HepG2 (cell line): ENCODE data around the gene CHN2. TPM values are rescaled to one million over a fixed set of nuclear protein-coding genes. Genes with fewer than 3 reads are reported as not detected.
A peak's percentile ranks its signal among the peaks of the same experiment; 100 is the strongest.

Experiments
- ATAC-seq: fragments of 200-7000 bp; cut with Tn5 transposase; 3 replicates; pipeline ENCODE4 v1.9.1; 2020; ENCODE audit warnings: mild to moderate bottlenecking, moderate library complexity
- BruUV-seq: library from RNA; stranded (reverse); fragments of 400-500 nt; replicated peaks from 2 replicates; lab custom pipeline; 2021; lab: Mats Ljungman, UMichigan
- CTCF ChIA-PET: fragments of 300-600 bp; formaldehyde crosslinking; extraction: SDS; loops from one replicate; lab custom pipeline; 2021; ENCODE audit warnings: low total read pairs, inconsistent platforms, low intra/inter-chr PET ratio; lab: Yijun Ruan, JAX
- POLR2A ChIA-PET: fragments of 350-600 bp; sonication (Branson Sonifier 250); formaldehyde crosslinking; loops from one replicate; lab custom pipeline; 2020; ENCODE audit warnings: antibody characterized with exemption, inconsistent platforms; lab: Yijun Ruan, JAX
- DNase-seq: peaks from one replicate; pipeline ENCODE4 v3.0.0-alpha.2; 2015; ENCODE audit warnings: low spot score
- FAIRE-seq: peaks from 3 replicates; lab custom pipeline; 2011; peaks lifted over from hg19 to GRCh38; lab: Jason Lieb, UNC
- H2AFZ ChIP-seq: one replicate; pipeline ENCODE4 v1.6.1; 2011; ENCODE audit warnings: low read length, inconsistent platforms
- H3K27ac ChIP-seq: fragments of 300-600 bp; 3 replicates; pipeline ENCODE4 v1.8.0; 2011; ENCODE audit warnings: mixed run types, mild to moderate bottlenecking, mixed read lengths, low read length, inconsistent platforms; ENCODE audit not compliant: insufficient read depth; ENCODE audit errors: extremely low read length
- H3K27me3 ChIP-seq, 2 experiments: fragments of 200-600 bp in 1 of 2; 2 replicates in 1 of 2; 3 replicates in 1 of 2; pipeline versions ENCODE4 v1.6.0 to v1.8.0; 2011; ENCODE audit warnings: low read length in 2 of 2, mild to moderate bottlenecking in 2 of 2, moderate library complexity in 2 of 2, inconsistent platforms in 1 of 2; ENCODE audit not compliant: insufficient read depth in 2 of 2, control insufficient read depth in 1 of 2
- H3K36me3 ChIP-seq, 2 experiments: fragments of 200-600 bp in 1 of 2; replicated peaks in 1 of 2; 2 replicates in 1 of 2; 3 replicates in 1 of 2; pipeline versions ENCODE4 v1.5.1 to v1.8.0; 2011; ENCODE audit warnings: low read length in 2 of 2, inconsistent platforms in 1 of 2; ENCODE audit not compliant: insufficient read depth in 2 of 2, control insufficient read depth in 1 of 2
- H3K4me1 ChIP-seq: 2 replicates; pipeline ENCODE4 v1.5.1; 2012; ENCODE audit warnings: low read length, inconsistent platforms; ENCODE audit not compliant: insufficient read depth
- H3K4me2 ChIP-seq: 2 replicates; pipeline ENCODE4 v1.6.0; 2011; ENCODE audit warnings: low read depth, low read length, inconsistent platforms
- H3K4me3 ChIP-seq, 3 experiments: fragments of 200-600 bp in 1 of 3; sonication (generic), shearing (Covaris generic) in 1 of 3; replicated peaks in 1 of 3; 2 replicates each; pipeline ENCODE4 v1.5.1; 2011 to 2016; ENCODE audit warnings: low read length in 3 of 3, inconsistent platforms in 2 of 3, low read depth in 2 of 3, mild to moderate bottlenecking in 2 of 3, control low read depth in 1 of 3, mixed read lengths in 1 of 3; ENCODE audit not compliant: insufficient read depth in 1 of 3
- H3K79me2 ChIP-seq: one replicate; pipeline ENCODE4 v1.6.1; 2011; ENCODE audit warnings: low read length, inconsistent platforms; ENCODE audit not compliant: insufficient read depth
- H3K9ac ChIP-seq: 2 replicates; pipeline ENCODE4 v1.6.0; 2011; ENCODE audit warnings: mild to moderate bottlenecking, low read depth, low read length, inconsistent platforms; ENCODE audit not compliant: insufficient read depth
- H3K9me3 ChIP-seq: 2 replicates; pipeline ENCODE4 v1.5.1; 2012; ENCODE audit warnings: mild to moderate bottlenecking, low read length
- H4K20me1 ChIP-seq: 2 replicates; pipeline ENCODE4 v1.6.0; 2011; ENCODE audit warnings: inconsistent platforms, mild to moderate bottlenecking, low read length, moderate library complexity; ENCODE audit not compliant: insufficient read depth
- FUBP1 ChIP-seq: sonication (generic); formaldehyde crosslinking; IDR thresholded peaks from 2 replicates; pipeline ENCODE4 v1.5.1; 2020; ENCODE audit warnings: missing genetic modification reagents, mild to moderate bottlenecking, borderline replicate concordance
- KDM1A ChIP-seq: IDR thresholded peaks from 2 replicates; pipeline ENCODE4 v1.6.1; 2016; ENCODE audit warnings: missing compliant biosample characterization
- MAFF ChIP-seq: IDR thresholded peaks from 2 replicates; pipeline ENCODE4 v1.6.1; 2011; ENCODE audit warnings: low read depth, low read length, improper control_type of control experiment
- ZNF629 ChIP-seq: sonication (generic); formaldehyde crosslinking; conservative IDR thresholded peaks from 2 replicates; pipeline ENCODE4 v1.5.0; 2020; ENCODE audit warnings: missing genetic modification reagents
- WGBS: methylation state at CpG from one replicate; pipeline ENCODE4 v1.1.6; 2017; ENCODE audit warnings: low lambda C conversion rate; 5-methylcytosine and 5-hydroxymethylcytosine counted together
- in situ Hi-C: cut with HindIII; loops from 2 replicates; pipeline ENCODE4 v1.10.0; 2017; ENCODE audit warnings: low pct_unique_long_range_greater_than_20kb; ENCODE audit not compliant: extremely low pct_ligation_motif_present
- intact Hi-C: fragments of 100-400 bp; cut with micrococcal nuclease; formaldehyde crosslinking; loops from one replicate; pipeline ENCODE4 v1.10.0; 2022; ENCODE audit not compliant: unreplicated experiment
- polyA plus RNA-seq, 8 experiments: library from polyadenylated mRNA; depleted of rRNA in 3 of 8; stranded (reverse) in 7 of 8; unstranded in 1 of 8; fragments of >200 nt; fragmentation: Illumina TruSeq in 4 of 8; extraction: Trizol in 4 of 8; gene quantifications; 2 replicates each; pipeline versions ENCODE4 v1.2.1 to v1.2.3, GENCODE V29; 2011 to 2016; ENCODE audit warnings: low read depth in 4 of 8, missing spikeins in 1 of 8, mixed read lengths in 1 of 8; ENCODE audit not compliant: insufficient read depth in 1 of 8
- total RNA-seq, 5 experiments: library from RNA; depleted of rRNA; stranded (reverse); fragments of >200 nt; fragmentation: Illumina TruSeq; extraction: Trizol; gene quantifications; 2 replicates each; pipeline ENCODE4 v1.2.3, GENCODE V29; 2016; ENCODE audit warnings: low read depth in 1 of 5
- TF ChIP-seq, protein P1 (sequence below): sonication (generic); formaldehyde crosslinking; IDR thresholded peaks from 2 replicates; pipeline ENCODE4 v1.5.0; 2020; ENCODE audit warnings: missing genetic modification reagents
- TF ChIP-seq, protein P2 (sequence below): sonication (generic); formaldehyde crosslinking; IDR thresholded peaks from 2 replicates; pipeline ENCODE4 v1.4.0; 2020; ENCODE audit warnings: missing genetic modification reagents; ENCODE audit errors: not compliant biosample characterization

The CHN2 gene
- total and polyA plus RNA-seq, 2 of the 13 experiments (the other 11 are each of a cell fraction or from before 2014, with no cell fraction given) = 23.5 to 30.5 TPM

DNA sequence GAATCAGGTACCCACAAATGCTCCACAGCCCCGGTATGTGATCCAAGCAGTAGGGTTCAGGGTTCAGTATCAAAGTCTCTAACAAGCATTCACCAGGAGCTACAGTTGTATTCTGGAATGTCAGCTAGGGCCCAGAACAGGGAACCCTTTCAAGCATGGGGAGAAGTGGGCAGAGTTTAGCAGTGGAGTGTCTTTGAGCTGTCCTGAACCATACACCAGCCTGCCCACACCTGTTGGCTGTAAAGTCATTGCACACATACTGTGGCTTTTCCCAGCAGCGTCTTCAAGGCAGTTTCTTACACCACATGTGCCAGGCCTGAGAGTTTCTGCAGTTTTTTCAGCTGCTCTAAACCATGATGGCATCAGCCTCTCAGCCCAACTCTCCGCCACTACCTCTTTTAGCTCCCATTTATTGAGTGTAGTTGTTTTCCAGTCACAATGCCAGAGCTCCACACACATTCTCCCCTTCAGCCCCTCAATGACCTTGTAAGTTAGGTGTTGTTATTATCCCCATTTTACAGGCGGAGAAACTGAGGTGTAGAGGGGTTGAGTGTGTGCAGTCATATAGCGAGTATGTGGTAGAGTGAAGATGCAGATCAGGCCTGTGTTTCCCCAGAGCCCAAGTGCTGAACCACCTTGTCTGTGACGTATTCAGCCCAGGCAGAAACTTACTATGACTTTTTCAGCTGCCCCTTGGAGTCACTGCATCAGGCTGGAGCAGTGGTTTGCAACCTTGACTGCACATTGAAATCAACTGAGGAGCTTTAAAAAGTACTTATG, 83.1 kb downstream of the CHN2 start:
- Histone ChIP-seq H4K20me1 (no peaks in the 10 kb centered on the region), H3K27me3 (no peaks in the 10 kb centered on the region), H3K9me3 (no peaks in the 10 kb centered on the region), H3K79me2 (peaks cover 35% of the 10 kb centered on the region), H3K4me1 (peaks cover 63% of the 10 kb centered on the region), H3K36me3 (peaks cover 0 to 1% of the 10 kb centered on the region in 2 experiments; a peak in 2 of 5 replicates), H3K27ac (peak overlapping the region; percentile 2), H2AFZ (no peak overlapping the region), H3K4me3 (no peak overlapping the region), H3K4me2 (no peak overlapping the region), H3K9ac (no peak overlapping the region)
- FAIRE-seq (no peak), DNase-seq (peak; percentile 24), ATAC-seq (peak; percentile 70)
- ChIA-PET CTCF (no interaction called here), POLR2A (interaction anchor here (1.1 kb wide), 1 partner anchor 30 kb away, joined by 3 read pairs; no protein-coding TSS in a partner anchor)
- intact Hi-C loops (no loop called here), in situ Hi-C loops (no loop called here)
- BruUV-seq = no TSS peak
- TF ChIP-seq, protein P1, sequence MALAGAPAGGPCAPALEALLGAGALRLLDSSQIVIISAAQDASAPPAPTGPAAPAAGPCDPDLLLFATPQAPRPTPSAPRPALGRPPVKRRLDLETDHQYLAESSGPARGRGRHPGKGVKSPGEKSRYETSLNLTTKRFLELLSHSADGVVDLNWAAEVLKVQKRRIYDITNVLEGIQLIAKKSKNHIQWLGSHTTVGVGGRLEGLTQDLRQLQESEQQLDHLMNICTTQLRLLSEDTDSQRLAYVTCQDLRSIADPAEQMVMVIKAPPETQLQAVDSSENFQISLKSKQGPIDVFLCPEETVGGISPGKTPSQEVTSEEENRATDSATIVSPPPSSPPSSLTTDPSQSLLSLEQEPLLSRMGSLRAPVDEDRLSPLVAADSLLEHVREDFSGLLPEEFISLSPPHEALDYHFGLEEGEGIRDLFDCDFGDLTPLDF (CRISPR knock-in tag) = no peak
- TF ChIP-seq FUBP1 (CRISPR knock-in tag) (no peak), MAFF (no peak), ZNF629 (CRISPR knock-in tag) (peak; percentile 91), KDM1A (CRISPR knock-in tag) (0 out of 2 replicates have a peak, but pooled peaks have one; percentile 38)
- TF ChIP-seq, protein P2, sequence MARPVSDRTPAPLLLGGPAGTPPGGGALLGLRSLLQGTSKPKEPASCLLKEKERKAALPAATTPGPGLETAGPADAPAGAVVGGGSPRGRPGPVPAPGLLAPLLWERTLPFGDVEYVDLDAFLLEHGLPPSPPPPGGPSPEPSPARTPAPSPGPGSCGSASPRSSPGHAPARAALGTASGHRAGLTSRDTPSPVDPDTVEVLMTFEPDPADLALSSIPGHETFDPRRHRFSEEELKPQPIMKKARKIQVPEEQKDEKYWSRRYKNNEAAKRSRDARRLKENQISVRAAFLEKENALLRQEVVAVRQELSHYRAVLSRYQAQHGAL (CRISPR knock-in tag) = no peak
- 93% methylated on average over 6 of the region's 6 CpGs for WGBS
